ENCODE data around the gene CD68. TPM values are rescaled to one million over a fixed set of nuclear protein-coding genes. Genes with fewer than 3 reads are reported as not detected.

CD68 gene
- total RNA-seq, 2 experiments from 2014 or later, result 0.33 to 0.95 TPM

GRCh38 chr17:7561028-7561575, 18.3 kb upstream of the CD68 start:
- H3K27me3 Mint-ChIP-seq, result no peaks in the 10 kb centered on the region
- peaks cover 66% of the 10 kb centered on the region for H3K4me1 ChIP-seq (ENCODE audit: insufficient read depth, low read length)
- peak overlapping the region; percentile 93 for H3K27ac Mint-ChIP-seq

GRCh38 chr17:7561589-7562207, 17.7 kb upstream of the CD68 start, which contains the start of gene SENP3:
Gene SENP3 (plus strand): TSS chr17:7561919. CDS start chr17:7563077, 1,158 bp downstream.
- Histone ChIP-seq H3K27ac (ENCODE audit: low read depth in 1 of 2, low read length in 2 of 2) (peak within 1 kb of the TSS; percentile 88 to 96), H3K9me3 (ENCODE audit: control insufficient read depth in 1 of 2, insufficient read depth in 1 of 2, low read length in 2 of 2) (no peaks in the 10 kb centered on the region), H3K36me3 (ENCODE audit: insufficient read depth, low read length) (peaks cover 36% of the 10 kb centered on the region), H3K4me3 (ENCODE audit: low read length) (peak within 1 kb of the TSS; percentile 91), H3K27me3 (ENCODE audit: control insufficient read depth in 1 of 2, insufficient read depth in 2 of 2, low read length in 2 of 2) (no peaks in the 10 kb centered on the region), H3K4me1 (ENCODE audit: insufficient read depth, low read length) (peaks cover 66% of the 10 kb centered on the region)
- CTCF ChIA-PET, result interaction anchor here (1.1 to 2.9 kb wide), 24 partner anchors 9 to 238 kb away, joined by 3 to 48 read pairs (median 10); partner anchors contain the start of genes ACAP1, CD68, FXR2 and MPDU1
- POLR2A ChIA-PET, result interaction anchor here (0.8 to 4.8 kb wide), 27 partner anchors 9 to 327 kb away, joined by 3 to 51 read pairs (median 5); partner anchors contain the start of genes ACAP1, DVL2, FXR2 and MPDU1
- Mint-ChIP-seq H3K27ac (peak within 1 kb of the TSS; percentile 93), H3K27me3 (no peaks in the 10 kb centered on the region), H3K4me1 (ENCODE audit: low read depth) (peaks cover 34% of the 10 kb centered on the region), H3K4me3 (peak within 1 kb of the TSS; percentile 95), H3K36me3 (ENCODE audit: low read depth) (peaks cover 43% of the 10 kb centered on the region), H3K9me3 (no peaks in the 10 kb centered on the region)
- DNase-seq (peak; percentile 77 to 98 (median 86)), ATAC-seq (ENCODE audit: poor library complexity) (peak; percentile 83)
- intact Hi-C loops (cut with DNase I, micrococcal nuclease), result loop anchor here (1.0 to 5.0 kb wide), 7 partner anchors 11 to 309 kb away; partner anchors contain the start of genes CTDNEP1 (in 1 of the 2), ELP5 (in 1 of the 2), POLR2A (in 1 of the 2) and TMEM102 (in 1 of the 2)
- no peak for TF ChIP-seq CTCF (IDR thresholded peaks at IDR 0.05)

More at GRCh38 chr17:7561028-7561575, 18.3 kb upstream of the CD68 start:
- ATAC-seq (ENCODE audit: poor library complexity), result peak; percentile 62
- POLR2A ChIA-PET, result interaction anchor here (0.6 to 4.8 kb wide), 31 partner anchors 8 to 327 kb away, joined by 3 to 51 read pairs (median 5); partner anchors contain the start of genes ACAP1, DVL2, FXR2 and MPDU1
- H3K4me1 Mint-ChIP-seq (ENCODE audit: low read depth), result peaks cover 40% of the 10 kb centered on the region
- no peaks in the 10 kb centered on the region for H3K9me3 Mint-ChIP-seq
- H3K36me3 Mint-ChIP-seq (ENCODE audit: low read depth), result peaks cover 46% of the 10 kb centered on the region
- Histone ChIP-seq H3K36me3 (ENCODE audit: insufficient read depth, low read length) (peaks cover 35% of the 10 kb centered on the region), H3K9me3 (ENCODE audit: control insufficient read depth in 1 of 2, insufficient read depth in 1 of 2, low read length in 2 of 2) (no peaks in the 10 kb centered on the region), H3K4me3 (ENCODE audit: low read length) (peak overlapping the region; percentile 91), H3K27ac (ENCODE audit: low read depth in 1 of 2, low read length in 2 of 2) (peak overlapping the region; percentile 88 to 96), H3K27me3 (ENCODE audit: control insufficient read depth in 1 of 2, insufficient read depth in 2 of 2, low read length in 2 of 2) (no peaks in the 10 kb centered on the region)
- CTCF ChIA-PET, result interaction anchor here (0.7 to 2.9 kb wide), 30 partner anchors 9 to 322 kb away, joined by 3 to 48 read pairs (median 6); partner anchors contain the start of genes ACAP1, CD68, FXR2 and MPDU1
- H3K4me3 Mint-ChIP-seq, result peak overlapping the region; percentile 95
- peak; percentile 89 for TF ChIP-seq CTCF (IDR thresholded peaks at IDR 0.05)
- intact Hi-C loops (cut with DNase I, micrococcal nuclease), result loop anchor here (1.0 to 5.0 kb wide), 7 partner anchors 11 to 309 kb away; partner anchors contain the start of genes CTDNEP1 (in 1 of the 2), ELP5 (in 1 of the 2), POLR2A (in 1 of the 2) and TMEM102 (in 1 of the 2)
- peak; percentile 62 to 89 (median 77) for DNase-seq

GRCh38 chr17:7562208-7562605, 17.2 kb upstream of the CD68 start:
- Histone ChIP-seq H3K9me3 (ENCODE audit: control insufficient read depth in 1 of 2, insufficient read depth in 1 of 2, low read length in 2 of 2) (no peaks in the 10 kb centered on the region), H3K4me1 (ENCODE audit: insufficient read depth, low read length) (peaks cover 63% of the 10 kb centered on the region), H3K27ac (ENCODE audit: low read depth in 1 of 2, low read length in 2 of 2) (peak overlapping the region; percentile 78 to 88), H3K36me3 (ENCODE audit: insufficient read depth, low read length) (peaks cover 40% of the 10 kb centered on the region), H3K4me3 (ENCODE audit: low read length) (peak overlapping the region; percentile 91), H3K27me3 (ENCODE audit: control insufficient read depth in 1 of 2, insufficient read depth in 2 of 2, low read length in 2 of 2) (no peaks in the 10 kb centered on the region)
- CTCF ChIA-PET, result interaction anchor here (2.3 to 2.9 kb wide), 6 partner anchors 27 to 206 kb away, joined by 13 to 48 read pairs (median 16); partner anchors contain the start of genes TMEM102, TP53 and WRAP53
- Mint-ChIP-seq H3K4me1 (ENCODE audit: low read depth) (peaks cover 34% of the 10 kb centered on the region), H3K36me3 (ENCODE audit: low read depth) (peaks cover 47% of the 10 kb centered on the region), H3K4me3 (peak overlapping the region; percentile 91), H3K27ac (peak overlapping the region; percentile 93), H3K9me3 (no peaks in the 10 kb centered on the region), H3K27me3 (no peaks in the 10 kb centered on the region)
- POLR2A ChIA-PET, result interaction anchor here (1.6 to 4.8 kb wide), 9 partner anchors 12 to 126 kb away, joined by 3 to 51 read pairs (median 17); partner anchors contain the start of genes FXR2, MPDU1, SAT2 and TMEM102
- intact Hi-C loops (cut with DNase I, micrococcal nuclease), result loop anchor here in 1 of 2 experiments (5.0 kb wide), 1 partner anchor 310 kb away; the partner anchor contains the start of genes CTDNEP1 and ELP5
- ATAC-seq (ENCODE audit: poor library complexity) (no peak), DNase-seq (no peak)
- no peak for TF ChIP-seq CTCF (IDR thresholded peaks at IDR 0.05)

Measured in CD4-positive, alpha-beta T cell (primary cell).